Transverse colon (tissue), 4 donors: ENCODE measurements around the gene LHFPL3. TPM values are rescaled to one million over a fixed set of nuclear protein-coding genes. Genes with fewer than 3 reads are reported as not detected.

Experiments
- DNase-seq: peaks from one replicate; pipeline ENCODE4 v3.0.0-alpha.2; 2019
- H3K27ac ChIP-seq, 4 donors: fragments of 200-600 bp; sonication (generic); 2 replicates each; pipeline ENCODE4 v1.5.1; 2016 to 2018; ENCODE audit warnings: inconsistent platforms in 4 of 4
- H3K27me3 ChIP-seq: fragments of 200-600 bp; sonication (generic); 2 replicates; pipeline ENCODE4 v1.5.1; 2017; ENCODE audit warnings: inconsistent platforms
- H3K36me3 ChIP-seq, 4 donors: fragments of 200-600 bp; sonication (generic); 2 replicates each; pipeline ENCODE4 v1.5.1; 2017 to 2019; ENCODE audit warnings: inconsistent platforms in 4 of 4
- H3K4me1 ChIP-seq, 4 donors: fragments of 200-600 bp; sonication (generic); 2 replicates each; pipeline ENCODE4 v1.5.1; 2017 to 2020; ENCODE audit warnings: inconsistent platforms in 4 of 4
- H3K4me3 ChIP-seq, 4 donors: fragments of 200-600 bp; sonication (generic); 1 replicate in 1 of 4; 2 replicates in 3 of 4; pipeline versions ENCODE4 v1.5.1 to v1.6.1; 2017 to 2019; ENCODE audit warnings: inconsistent platforms in 4 of 4
- H3K9me3 ChIP-seq, 2 donors: fragments of 200-600 bp; sonication (generic); 2 replicates each; pipeline ENCODE4 v1.5.1; 2017 to 2019; ENCODE audit warnings: inconsistent platforms in 2 of 2
- CTCF ChIP-seq, 5 experiments: fragments of 200-600 bp in 3 of 5; fragments of 450-650 bp in 2 of 5; sonication (generic) in 3 of 5; IDR thresholded peaks; 1 replicate in 2 of 5; 2 replicates in 3 of 5; pipeline ENCODE4 v1.5.1; 2016 to 2017; ENCODE audit warnings: antibody characterized with exemption in 5 of 5, inconsistent platforms in 3 of 5, mild to moderate bottlenecking in 2 of 5, moderate library complexity in 1 of 5
- EP300 ChIP-seq: sonication (generic); formaldehyde crosslinking; IDR thresholded peaks from one replicate; pipeline ENCODE4 v1.6.1; 2017; ENCODE audit warnings: antibody characterized with exemption, low read depth
- POLR2A ChIP-seq: fragments of 450-650 bp; IDR thresholded peaks from one replicate; pipeline ENCODE4 v1.6.1; 2016; ENCODE audit warnings: antibody characterized with exemption, mild to moderate bottlenecking, moderate library complexity
- POLR2AphosphoS5 ChIP-seq, 3 donors: sonication (generic); formaldehyde crosslinking; IDR thresholded peaks; one replicate each; pipeline ENCODE4 v1.6.1; 2016; ENCODE audit warnings: antibody characterized with exemption in 3 of 3
- WGBS, 2 donors: methylation state at CpG; one replicate each; pipeline ENCODE4 v1.1.5; 2018; ENCODE audit warnings: low coverage in 1 of 2; 5-methylcytosine and 5-hydroxymethylcytosine counted together
- in situ Hi-C, 4 donors: fragments of 200-750 bp; cut with MboI; loops; one replicate each; pipeline versions ENCODE4 v1.15.0 to v1.15.1; 2017; ENCODE audit warnings: low sequenced_read_pairs in 3 of 4, low pct_ligation_motif_present in 1 of 4, low pct_unique_long_range_greater_than_20kb in 1 of 4
- intact Hi-C: fragments of 100-400 bp; cut with DNase I; formaldehyde crosslinking; loops from one replicate; pipeline ENCODE4 v1.15.1; 2023; ENCODE audit warnings: low total_unique reads
- total RNA-seq, 4 donors: library from RNA; depleted of rRNA; stranded (reverse); fragments of >200 nt; gene quantifications; one replicate each; pipeline ENCODE4 v1.1.0, GENCODE V29; 2016

The LHFPL3 gene
- total RNA-seq, 4 donors from 2014 or later, result 0.27 to 0.80 (median 0.32) TPM; not detected in 1

GRCh38 chr7:104779888-104780287 lies 451.5 kb downstream of the LHFPL3 start:
- TF ChIP-seq POLR2A (no peak), EP300 (no peak), POLR2AphosphoS5 (IDR thresholded peaks at IDR 0.05) (no peak)
- intact Hi-C loops (no loop called here), in situ Hi-C loops (no loop called here)
- Histone ChIP-seq H3K36me3 (no peaks in the 10 kb centered on the region), H3K27me3 (no peaks in the 10 kb centered on the region), H3K27ac (no peak overlapping the region), H3K4me3 (no peak overlapping the region), H3K9me3 (no peaks in the 10 kb centered on the region), H3K4me1 (no peaks in the 10 kb centered on the region)
- WGBS, 2 donors, result 71% methylated on average over 2 of the region's 2 CpGs; no CpG with 5 or more reads in 1 of the 2 donors
- DNase-seq, result no peak

GRCh38 chr7:104784686-104785085 lies 456.3 kb downstream of the LHFPL3 start:
- TF ChIP-seq POLR2A (no peak), CTCF (IDR thresholded peaks at IDR 0.05) (no peak), EP300 (no peak), POLR2AphosphoS5 (IDR thresholded peaks at IDR 0.05) (no peak)
- intact Hi-C loops (no loop called here), in situ Hi-C loops (no loop called here)
- Histone ChIP-seq H3K27me3 (peaks cover 2% of the 10 kb centered on the region), H3K36me3 (no peaks in the 10 kb centered on the region), H3K27ac (no peak overlapping the region), H3K9me3 (no peaks in the 10 kb centered on the region), H3K4me1 (no peaks in the 10 kb centered on the region), H3K4me3 (no peak overlapping the region)
- no peak for DNase-seq

- H3K9me3 ChIP-seq, result no peaks in the 10 kb centered on the region
- in situ Hi-C loops, result no loop called here
- intact Hi-C loops, result no loop called here
- WGBS, 2 donors, result 76 to 77% methylated on average over 2 to 3 of the region's 3 CpGs
- no peak for DNase-seq
- H3K36me3 ChIP-seq, result no peaks in the 10 kb centered on the region
- H3K27ac ChIP-seq, result no peak overlapping the region
- no peak overlapping the region for H3K4me3 ChIP-seq
- TF ChIP-seq CTCF (IDR thresholded peaks at IDR 0.05) (no peak), POLR2AphosphoS5 (IDR thresholded peaks at IDR 0.05) (no peak), POLR2A (no peak), EP300 (no peak)
- H3K4me1 ChIP-seq, result no peaks in the 10 kb centered on the region
- H3K27me3 ChIP-seq, result peaks cover 14% of the 10 kb centered on the region
These were observed 461.4 kb downstream of the LHFPL3 start for GRCh38 chr7:104789780-104790179.

- in situ Hi-C loops (no loop called here), intact Hi-C loops (no loop called here)
- Histone ChIP-seq H3K9me3 (no peaks in the 10 kb centered on the region), H3K27me3 (peaks cover 14% of the 10 kb centered on the region), H3K36me3 (no peaks in the 10 kb centered on the region), H3K4me3 (no peak overlapping the region), H3K4me1 (no peaks in the 10 kb centered on the region), H3K27ac (no peak overlapping the region)
- DNase-seq, result no peak
- 52 to 54% methylated on average over 2 of the region's 2 CpGs for WGBS, 2 donors
- TF ChIP-seq CTCF (IDR thresholded peaks at IDR 0.05) (no peak), POLR2A (no peak), EP300 (no peak), POLR2AphosphoS5 (IDR thresholded peaks at IDR 0.05) (no peak)
These were observed 462.0 kb downstream of the LHFPL3 start for GRCh38 chr7:104790440-104790839.

- TF ChIP-seq POLR2A (no peak), POLR2AphosphoS5 (IDR thresholded peaks at IDR 0.05) (no peak), CTCF (IDR thresholded peaks at IDR 0.05) (no peak), EP300 (no peak)
- Histone ChIP-seq H3K4me3 (no peak overlapping the region), H3K27ac (no peak overlapping the region), H3K4me1 (no peaks in the 10 kb centered on the region), H3K9me3 (no peaks in the 10 kb centered on the region), H3K36me3 (no peaks in the 10 kb centered on the region), H3K27me3 (peaks cover 14% of the 10 kb centered on the region)
- DNase-seq, result no peak
- in situ Hi-C loops, result no loop called here
- intact Hi-C loops, result no loop called here
These were observed 462.7 kb downstream of the LHFPL3 start for GRCh38 chr7:104791080-104791479.
